NCI-H2107 treated with DMSO at 0.1 percent for 48 hours (cell line): Measurements from ENCODE around the gene RAB5IF.
"Not testable (repeated sequence)": the region's sequence is repeated elsewhere in the genome, so short reads cannot be mapped to it uniquely, and the experiment has no call there.

ENCODE experiments used
- DNase-seq: peaks from one replicate; lab custom pipeline; 2025; ENCODE audit not compliant: unreplicated experiment; lab: John Stamatoyannopoulos, UW

Gene RAB5IF, protein sequence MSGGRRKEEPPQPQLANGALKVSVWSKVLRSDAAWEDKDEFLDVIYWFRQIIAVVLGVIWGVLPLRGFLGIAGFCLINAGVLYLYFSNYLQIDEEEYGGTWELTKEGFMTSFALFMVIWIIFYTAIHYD

DNA sequence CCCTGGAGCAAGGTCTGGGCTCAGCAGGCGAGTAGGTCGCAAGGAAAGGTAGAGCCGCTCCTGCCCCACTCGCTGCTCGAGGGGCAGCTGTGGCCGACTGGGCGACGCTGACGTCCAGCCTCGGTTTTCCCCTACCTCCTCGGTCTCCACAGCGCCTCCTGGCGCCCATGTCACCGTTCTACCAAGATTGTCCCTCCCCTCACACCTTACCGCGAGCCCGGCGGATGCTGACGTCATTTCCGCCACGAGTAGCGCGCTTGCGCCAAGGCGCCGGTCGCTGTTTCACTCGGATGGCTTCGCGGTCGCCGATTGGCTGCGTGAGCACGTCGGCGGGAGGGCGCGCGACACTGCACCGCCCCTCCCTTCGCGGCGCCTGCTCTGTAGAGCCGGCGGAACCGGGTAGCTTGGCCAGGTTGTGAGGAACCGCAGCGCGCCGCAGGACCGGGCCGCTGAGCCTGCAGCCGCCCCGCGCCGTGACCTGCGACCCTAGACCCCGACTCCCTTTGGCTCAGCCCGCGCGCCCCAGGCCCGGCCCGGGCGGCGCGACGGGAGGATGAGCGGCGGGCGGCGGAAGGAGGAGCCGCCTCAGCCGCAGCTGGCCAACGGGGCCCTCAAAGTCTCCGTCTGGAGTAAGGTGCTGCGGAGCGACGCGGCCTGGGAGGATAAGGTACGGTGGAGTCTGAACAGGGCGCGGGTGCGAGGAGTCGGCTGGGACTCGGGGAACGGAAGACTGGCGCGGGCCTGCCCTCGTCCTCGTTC is at the start of gene RAB5IF:
Gene RAB5IF, plus strand, starts transcription at position 381 of the 759 bp plus-strand sequence. Its CDS starts 173 bp downstream, at position 554.
- peak; percentile 87 for DNase-seq

GRCh38 chr20:36562724-36563123 is 42.9 kb upstream of the RAB5IF start:
- no peak for DNase-seq

DNA sequence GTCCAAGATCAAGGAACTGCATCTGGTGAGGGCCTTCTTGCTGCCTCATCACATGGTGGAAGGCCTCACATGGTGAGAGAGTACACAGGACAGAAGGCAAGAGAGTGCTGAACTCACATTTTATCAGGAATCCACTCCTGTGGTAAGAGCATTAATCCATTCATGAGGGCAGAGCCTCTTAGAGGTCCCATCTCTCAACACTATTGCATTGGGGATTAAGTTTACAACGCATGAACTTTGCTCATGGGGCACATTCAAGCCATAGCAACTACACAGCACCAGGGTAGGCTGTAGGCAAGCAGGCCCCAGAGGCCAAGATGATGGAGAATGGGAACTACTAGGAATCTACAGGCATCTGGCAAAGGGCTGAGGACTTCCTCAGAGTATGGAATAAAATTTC is 42.2 kb upstream of the RAB5IF start:
- no peak for DNase-seq

DNA sequence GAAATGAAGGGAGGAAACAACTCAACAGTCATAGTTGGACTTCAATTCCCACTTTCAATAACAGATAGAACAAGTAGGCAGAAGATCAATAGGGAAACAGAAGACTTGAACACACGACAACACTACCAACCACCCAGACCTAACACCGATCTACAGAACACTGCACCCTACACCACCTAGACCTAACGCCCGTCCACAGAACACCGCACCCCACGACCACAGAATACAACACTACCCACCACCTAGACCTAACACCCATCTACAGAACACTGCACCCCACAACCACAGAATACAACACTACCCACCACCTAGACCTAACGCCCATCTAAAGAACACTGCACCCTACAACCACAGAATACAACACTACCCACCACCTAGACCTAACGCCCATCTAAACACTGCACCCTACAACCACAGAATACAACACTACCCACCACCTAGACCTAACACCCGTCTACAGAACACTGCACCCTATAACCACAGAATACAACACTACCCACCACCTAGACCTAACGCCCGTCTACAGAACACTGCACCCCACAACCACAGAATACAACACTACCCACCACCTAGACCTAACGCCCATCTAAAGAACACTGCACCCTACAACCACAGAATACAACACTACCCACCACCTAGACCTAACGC is 41.4 kb upstream of the RAB5IF start:
- DNase-seq = not testable (repeated sequence)

DNA sequence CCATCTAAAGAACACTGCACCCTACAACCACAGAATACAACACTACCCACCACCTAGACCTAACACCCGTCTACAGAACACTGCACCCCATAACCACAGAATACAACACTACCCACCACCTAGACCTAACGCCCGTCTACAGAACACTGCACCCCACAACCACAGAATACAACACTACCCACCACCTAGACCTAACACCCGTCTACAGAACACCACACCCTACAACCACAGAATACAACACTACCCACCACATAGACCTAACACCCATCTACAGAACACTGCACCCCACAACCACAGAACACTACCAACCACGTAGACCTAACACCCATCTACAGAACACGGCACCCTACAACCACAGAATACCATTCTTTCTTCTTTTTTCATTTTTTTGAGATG is 40.9 kb upstream of the RAB5IF start:
- not testable (repeated sequence) for DNase-seq

GRCh38 chr20:36565520-36565919 is 40.1 kb upstream of the RAB5IF start:
- DNase-seq = no peak

- no peak for DNase-seq
These were observed 35.6 kb upstream of the RAB5IF start for GRCh38 chr20:36569847-36570429.

DNA sequence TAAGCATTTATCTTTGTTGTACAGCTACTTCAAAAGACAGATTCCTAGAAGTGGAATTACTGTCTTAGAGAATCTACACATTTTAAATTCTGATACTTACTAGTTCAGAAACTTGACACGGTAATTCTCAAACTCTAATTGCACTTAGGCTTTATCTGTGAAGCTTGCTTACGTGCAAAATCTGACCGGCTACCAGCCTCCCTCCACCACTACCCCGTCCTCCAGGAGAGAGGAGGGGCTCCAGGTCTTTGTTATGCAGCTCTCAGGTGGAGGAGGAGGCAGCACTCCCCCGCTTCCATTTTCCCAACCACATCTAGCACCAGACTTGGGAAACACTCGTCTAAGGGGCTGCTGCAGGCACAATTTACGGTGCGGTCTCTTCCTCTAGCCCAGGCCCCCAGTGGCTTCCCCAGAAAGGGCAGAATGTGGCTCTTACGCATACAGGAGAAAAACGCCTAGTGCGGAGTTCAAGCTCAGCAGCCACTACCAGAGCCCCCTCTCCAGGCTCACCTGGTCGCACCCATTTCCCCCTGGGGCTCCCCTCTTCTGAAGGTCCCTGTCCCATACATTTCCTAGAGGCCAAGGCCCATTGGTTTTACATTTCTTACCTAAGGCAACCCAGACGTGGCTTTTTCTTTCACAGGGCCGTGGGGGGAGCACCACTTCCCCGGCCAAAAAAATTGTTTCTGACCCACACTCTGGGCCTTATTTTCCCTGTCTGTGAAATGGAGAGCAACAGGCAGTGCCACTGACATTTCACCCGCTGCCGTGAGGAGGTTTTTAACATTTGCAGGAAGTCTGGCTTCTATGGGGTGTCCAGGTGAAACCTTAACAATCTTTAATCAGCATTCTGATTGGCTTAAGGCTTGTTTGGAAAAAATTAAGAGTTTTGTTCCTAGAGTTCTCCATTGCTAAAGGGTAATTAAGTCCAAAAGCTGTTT is 33.7 kb upstream of the RAB5IF start:
- no peak for DNase-seq

DNA sequence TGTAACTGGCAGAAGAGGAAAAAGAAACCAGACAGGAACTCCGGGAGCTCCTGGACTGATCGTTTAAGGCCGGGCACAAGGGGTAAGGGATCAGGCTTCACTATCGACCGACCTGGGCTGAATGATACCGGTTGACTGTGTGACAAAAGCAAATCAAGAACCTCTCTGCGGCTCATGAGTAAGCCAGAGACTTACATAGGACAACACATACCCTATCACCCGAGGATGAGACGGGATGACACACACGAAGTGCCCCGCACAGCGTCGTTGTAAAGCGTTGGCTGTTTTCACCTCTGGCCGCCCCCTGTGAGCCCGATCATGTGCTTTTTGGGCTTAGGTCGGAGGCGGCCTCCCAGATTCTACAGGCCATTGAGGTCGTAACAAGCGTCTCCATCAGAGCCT is 32.9 kb upstream of the RAB5IF start:
- no peak for DNase-seq

GRCh38 chr20:36573103-36573797 is 32.3 kb upstream of the RAB5IF start, which contains the start of gene TGIF2:
Gene TGIF2 (plus strand): TSS chr20:36573597. CDS start chr20:36578775, 5,178 bp downstream.
- DNase-seq = no peak

- no peak for DNase-seq
These were observed 31.7 kb upstream of the RAB5IF start for GRCh38 chr20:36573798-36574365.

DNA sequence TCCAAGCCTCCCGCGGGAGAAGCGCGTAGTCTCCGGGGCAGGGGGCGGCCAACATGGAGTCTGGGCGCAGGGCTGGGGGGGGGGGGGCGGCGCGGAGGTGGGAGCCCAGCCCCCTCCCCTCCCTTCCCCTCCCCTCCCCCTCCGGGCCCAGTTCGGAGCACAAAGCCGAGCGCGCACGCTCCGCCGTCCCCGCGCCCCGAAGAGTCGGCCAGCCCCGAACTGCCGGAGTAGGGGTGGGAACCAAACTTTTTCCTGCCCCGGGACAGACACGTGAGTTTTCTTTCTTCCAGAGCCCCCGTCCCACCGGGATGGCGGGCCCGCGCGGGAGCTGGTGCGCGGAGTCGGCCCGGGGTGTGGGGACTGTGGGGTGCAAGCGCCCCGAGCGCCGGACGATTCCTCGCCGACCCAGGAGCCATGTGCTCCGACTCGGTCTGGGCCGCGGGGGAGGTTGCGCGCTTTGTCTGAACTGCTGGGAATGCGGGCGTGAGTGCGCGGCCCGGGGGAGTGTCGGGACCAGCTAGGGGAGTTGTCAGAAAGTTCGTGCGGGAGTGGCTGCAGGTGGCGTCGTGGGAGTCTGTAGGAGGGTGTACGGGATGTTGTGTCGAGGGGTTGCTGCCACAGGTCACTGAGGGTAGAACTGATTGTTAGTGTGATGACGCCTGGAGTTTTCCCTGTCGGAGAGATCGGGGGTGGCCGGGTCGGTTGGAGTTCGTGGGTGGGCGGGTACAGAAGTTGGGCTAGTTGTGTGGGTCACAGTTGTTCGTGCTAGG is 31.0 kb upstream of the RAB5IF start:
- DNase-seq = no peak

DNA sequence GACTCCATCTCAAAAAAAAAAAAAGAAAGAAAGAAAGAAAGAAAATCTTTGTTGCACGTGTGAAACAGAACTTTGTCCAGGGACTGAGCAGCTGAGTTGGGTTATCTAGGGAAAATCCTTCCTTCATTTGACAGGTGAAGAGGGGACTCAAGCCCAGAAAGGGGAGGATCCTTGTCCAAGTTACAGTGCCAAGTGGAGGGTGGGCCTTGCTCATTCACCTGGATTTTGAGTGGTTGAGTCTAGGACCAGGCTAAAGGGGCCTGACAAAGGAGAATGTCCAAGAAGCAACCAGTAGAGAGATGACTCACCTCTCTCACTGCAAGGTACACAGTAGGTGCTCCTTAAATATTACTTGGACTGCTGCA is 29.5 kb upstream of the RAB5IF start:
- no peak for DNase-seq

GRCh38 chr20:36578356-36579041 is 27.1 kb upstream of the RAB5IF start:
- no peak for DNase-seq

DNA sequence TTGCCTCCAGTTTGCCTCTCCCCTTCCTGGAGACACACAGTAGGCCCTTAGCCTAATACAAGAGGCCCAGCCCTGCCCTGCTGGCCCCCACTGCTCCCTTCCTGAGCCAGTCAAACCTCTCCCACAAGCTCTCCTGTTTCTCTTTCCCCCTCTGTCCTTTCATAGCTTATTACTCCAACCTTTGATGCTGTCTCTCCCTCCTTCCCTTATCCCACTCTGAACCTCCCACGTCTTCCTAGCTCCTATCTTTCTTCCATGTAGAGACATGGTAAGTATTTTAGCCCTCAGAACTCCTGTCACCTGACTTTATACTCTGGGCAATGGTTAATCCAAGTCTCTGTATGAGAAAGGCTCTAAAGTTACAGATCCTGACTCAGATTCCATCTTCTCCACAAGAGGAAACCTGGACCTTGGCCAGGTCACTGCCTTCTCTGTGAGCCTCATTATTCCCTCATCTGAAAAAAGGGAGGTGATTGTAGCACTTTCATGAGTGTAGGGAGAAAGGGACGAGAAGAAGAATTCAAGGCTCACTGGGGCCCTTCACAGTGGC is 25.5 kb upstream of the RAB5IF start:
- no peak for DNase-seq

DNA sequence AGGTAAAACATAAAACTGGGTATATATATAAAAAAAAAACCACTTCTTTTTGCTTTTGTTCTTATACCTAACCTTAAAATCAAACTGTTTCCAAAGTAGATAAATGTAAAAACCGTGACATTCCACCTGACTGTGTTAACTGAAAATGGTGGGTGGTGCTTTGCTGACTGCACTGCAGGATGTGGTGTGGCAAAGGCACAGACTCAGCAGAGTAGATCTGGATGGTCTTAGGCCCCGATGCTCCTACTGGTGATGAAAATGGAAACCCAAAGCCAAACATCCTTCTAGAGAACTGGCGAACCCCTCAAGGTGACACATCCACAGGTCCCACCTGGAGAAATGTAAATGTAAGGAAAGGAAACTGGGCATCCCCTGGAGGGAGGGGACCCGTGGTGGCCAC is 23.3 kb upstream of the RAB5IF start:
- DNase-seq = no peak

DNA sequence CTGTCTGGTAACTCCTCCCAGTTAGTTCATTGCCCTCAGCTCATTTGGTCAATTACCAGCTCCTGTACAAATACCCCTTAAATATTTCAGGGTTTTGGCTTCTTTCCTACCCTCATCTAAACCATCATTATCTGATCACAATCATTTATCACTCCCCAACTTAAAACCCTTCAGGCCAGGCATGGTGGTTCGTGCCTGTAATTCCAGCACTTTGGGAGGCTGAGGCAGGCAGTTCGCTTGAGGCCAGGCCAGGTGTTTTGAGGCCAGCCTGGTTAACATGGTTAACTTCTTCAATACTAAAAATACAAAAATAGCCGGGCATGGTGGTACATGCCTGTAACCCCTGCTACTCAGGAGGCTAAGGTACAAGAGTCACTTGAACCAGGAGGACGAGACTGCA is 22.8 kb upstream of the RAB5IF start:
- DNase-seq = no peak

DNA sequence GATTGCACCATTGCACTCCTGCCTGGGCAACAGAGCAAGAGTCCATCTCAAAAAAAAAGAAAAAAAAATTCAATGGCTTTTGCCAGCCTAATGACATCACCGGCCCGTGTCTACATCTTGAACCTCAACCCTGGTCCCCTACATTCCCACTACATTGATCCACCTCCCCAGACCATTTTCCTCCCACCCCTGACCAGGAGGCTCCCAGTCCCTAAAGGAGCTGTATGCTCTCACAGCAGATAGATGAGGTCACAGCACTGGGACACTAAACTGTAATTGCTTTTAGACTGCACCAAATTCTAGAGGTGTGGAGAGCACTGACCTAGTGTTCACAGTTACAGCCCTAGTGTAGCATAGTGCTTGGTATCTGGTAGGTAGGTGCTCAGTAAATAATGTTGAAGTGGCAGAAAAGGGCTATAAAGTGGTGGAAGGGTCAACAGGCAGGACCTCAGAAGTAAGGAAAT is 21.5 kb upstream of the RAB5IF start:
- no peak for DNase-seq
